Retina (tissue), 1 donor: Measurements from ENCODE around the gene CCT7.
"Not testable (repeated sequence)": the region's sequence is repeated elsewhere in the genome, so short reads cannot be mapped to it uniquely, and the experiment has no call there.

Experiments used
- DNase-seq: peaks from one replicate; pipeline ENCODE4 v3.0.0-alpha.2; 2016

Gene CCT7

DNA sequence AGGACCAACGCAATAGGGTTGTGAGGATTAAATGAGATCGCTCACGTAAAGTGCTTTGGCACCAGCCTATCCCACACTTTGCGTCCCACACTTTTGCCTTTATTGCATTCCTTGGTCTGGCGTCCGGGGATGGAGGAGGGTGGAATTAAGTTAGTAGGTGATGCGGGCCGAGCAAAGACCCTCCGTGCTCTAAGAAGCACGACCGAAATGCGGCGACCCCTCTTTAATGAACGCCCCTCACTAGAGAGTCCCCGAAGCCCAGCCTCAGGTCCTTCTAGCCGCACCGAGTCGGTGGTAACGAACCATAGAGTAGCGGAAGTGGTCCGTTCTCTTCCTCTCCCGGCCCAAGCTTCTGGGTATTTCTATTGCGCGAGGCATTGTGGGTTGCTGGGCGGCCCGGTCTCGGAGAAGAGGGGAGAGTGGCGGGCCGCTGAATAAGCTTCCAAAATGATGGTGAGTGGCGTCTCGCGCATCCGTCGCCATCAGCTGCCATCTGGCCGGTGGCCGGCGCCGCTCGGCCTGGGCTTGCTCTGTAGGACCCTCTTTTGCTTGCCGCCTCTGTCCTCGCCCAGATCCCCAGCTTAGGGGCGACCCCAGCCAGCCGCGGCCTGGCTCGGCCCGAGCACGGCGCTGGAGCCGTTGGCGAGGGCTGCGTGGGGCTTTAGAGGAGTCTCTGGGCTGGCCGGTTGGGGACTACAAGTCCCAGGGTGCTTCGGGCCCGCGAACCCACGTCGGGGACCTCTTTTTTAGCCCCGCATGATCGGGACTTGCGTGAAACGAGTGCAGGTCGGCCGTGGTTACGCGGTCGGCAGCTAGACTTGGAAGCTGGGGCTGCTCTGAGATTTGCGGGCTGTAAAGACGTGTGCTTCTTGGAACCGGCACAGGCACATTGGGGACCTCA is at the start of gene CCT7:
TSS of gene CCT7 (plus strand) at position 377 of the 901 bp plus-strand sequence. CDS start at position 448, 71 bp downstream.
- DNase-seq: peak; percentile 98

DNA sequence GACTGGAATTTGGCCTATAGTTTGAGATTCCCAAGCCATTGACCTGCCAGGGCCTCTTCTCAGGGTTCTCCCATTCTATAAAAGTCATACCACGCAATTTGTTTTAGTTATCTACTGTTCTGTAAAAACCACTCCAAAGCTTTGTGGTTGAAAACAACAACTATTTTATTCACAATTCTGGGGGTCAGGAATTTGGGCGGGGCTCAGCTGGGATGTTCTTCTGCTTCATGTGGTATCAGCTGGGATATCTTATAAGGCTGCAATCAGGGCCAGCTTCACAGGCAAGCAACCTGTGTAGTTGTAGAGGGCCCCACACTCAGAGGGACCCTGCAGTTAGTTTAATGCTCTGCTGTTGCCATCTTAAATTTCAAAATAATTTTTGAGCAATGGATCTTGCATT is 48.1 kb upstream of the CCT7 start:
- no peak for DNase-seq

DNA sequence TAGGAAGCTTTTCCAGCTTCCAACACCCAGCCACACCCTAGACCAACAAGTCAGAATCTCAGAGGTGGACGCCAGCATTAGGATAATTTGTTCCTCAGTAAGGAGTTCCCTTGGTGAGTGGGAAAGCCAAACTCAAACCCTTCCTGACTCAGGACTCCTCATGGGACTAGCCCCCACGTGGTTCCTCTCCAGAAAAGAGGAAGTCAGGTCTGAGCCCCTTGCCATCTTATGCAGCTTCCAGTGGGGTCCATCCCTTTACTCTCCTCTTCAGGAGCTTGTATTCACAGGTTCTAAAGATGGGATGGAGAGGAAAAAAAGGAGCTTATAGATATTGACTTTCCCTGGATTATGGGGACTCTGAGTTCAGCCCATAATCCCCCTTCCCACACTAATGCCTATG is 46.6 kb upstream of the CCT7 start:
- no peak for DNase-seq

DNA sequence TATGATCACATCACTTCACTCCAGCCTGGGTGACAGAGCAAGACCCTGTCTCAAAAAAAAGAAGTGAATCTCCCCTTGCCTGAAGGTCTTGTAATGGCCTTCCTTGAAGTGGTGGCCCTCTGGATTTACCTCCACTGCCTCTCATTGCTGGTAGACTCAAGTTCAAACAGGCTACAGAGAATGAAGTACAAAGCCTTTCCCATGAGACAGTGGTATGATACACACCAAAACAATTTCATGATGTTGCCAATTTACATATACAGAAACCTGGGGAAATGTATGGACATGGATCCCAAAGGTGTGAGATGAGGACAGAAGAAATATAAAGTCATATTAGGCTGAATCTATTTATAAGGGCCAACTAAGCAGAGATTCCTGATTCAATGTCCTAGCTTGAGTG is 36.5 kb upstream of the CCT7 start:
- DNase-seq: no peak

DNA sequence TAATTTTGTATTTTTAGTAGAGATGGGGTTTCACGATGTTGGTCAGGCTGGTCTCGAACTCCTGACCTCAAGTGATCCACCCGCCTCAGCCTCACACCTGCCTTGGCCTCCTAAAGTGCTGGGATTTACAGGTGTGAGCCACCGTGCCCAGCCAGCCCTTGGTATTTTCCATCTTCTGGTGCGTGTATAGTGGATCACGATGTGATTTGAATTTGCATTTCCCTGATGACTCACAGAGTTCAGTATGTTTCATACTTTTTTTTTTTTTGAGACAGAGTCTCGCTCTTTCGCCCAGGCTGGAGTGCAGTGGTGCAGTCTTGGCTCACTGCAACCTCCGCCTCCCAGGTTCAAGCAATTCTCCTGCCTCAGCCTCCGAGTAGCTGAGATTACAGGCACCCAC is 33.8 kb upstream of the CCT7 start:
- not testable (repeated sequence) for DNase-seq

DNA sequence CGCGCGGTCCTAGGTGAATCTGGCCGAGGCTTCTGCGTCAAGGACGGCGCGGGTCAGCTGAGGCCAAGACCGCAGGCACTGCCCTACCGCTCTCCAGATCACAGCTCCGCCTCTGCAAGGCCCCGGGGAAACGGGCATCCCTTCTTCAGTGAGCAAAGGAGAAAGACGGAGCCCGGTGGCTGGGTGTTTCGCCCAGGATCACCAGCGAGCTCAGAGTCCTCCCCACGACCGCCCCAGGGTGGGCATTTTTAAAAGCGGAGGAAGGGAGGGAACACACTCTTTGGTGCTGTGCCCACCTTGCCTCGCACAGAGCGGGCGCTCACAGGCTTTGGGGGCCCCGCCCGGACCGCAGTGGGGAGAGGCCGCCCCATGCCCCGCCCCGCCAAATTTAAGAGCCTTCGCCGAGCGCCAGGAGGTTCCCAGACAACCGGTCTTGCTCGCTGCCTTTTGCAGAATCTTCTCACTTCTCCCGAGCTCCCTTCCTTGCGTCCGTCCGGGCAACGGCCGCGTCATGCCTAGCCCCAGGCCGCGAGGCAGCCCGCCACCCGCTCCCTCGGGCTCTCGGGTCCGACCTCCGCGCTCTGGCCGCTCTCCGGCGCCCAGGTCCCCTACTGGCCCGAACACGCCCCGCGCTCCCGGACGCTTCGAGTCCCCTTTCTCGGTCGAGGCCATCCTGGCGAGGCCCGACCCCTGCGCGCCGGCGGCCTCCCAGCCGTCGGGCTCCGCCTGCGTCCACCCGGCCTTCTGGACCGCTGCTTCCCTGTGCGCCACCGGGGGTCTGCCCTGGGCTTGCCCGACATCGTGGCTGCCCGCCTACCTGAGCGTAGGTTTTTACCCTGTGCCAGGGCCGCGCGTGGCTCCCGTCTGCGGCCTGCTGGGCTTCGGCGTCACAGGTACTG is 31.7 kb upstream of the CCT7 start, which contains the start of gene NOTO:
TSS of gene NOTO (plus strand) at position 419 of the 899 bp plus-strand sequence. CDS start at position 512, 93 bp downstream.
- peak; percentile 74 for DNase-seq

DNA sequence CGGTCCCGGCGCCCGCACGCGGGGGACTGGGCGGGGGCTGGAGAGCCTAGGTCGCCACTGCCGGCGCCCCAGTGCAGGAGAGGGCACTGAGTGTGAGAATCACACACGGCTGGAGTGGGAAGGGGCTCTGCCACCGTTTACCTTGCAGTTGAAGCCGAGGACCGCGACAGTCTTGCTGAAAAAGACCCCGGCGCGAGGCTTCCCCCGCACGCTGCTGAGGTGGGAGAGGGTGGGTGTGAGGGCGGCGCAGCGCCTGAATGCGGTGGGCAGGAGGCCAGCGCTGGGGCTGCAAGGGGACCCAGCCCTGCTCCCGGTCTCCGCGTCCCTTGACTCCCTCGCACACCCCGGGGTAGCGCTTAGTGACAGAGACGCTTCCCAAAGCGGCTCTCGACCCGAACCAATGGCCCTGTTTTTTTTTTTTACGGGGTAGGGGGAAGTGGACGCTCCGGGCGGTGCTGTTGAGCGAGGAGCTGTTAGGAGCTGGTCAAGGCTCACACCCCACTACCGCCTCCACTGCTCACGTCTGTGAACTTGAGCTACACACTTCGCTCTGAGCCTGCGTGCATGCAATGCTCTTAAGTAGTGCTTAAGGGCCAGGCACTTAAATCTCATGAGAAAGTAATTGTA is 30.9 kb upstream of the CCT7 start:
- DNase-seq: peak; percentile 58

DNA sequence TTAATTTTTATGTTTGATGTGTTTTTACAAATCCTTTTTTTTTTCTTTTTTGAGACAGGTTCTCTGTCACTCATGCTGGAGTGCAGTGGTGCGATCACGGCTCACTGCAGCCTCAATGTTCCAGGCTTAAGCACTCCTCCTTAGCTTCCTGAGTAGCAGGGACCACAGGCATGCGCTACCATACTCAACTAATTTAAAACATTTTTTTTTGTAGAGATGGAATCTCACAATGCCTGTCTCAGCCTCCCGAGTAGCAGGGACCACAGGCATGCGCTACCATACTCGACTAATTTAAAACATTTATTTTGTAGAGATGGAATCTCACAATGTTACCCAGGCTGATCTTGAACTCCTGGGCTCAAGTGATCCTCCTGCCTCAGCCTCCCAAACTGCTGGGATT is 28.5 kb upstream of the CCT7 start:
- no peak for DNase-seq

DNA sequence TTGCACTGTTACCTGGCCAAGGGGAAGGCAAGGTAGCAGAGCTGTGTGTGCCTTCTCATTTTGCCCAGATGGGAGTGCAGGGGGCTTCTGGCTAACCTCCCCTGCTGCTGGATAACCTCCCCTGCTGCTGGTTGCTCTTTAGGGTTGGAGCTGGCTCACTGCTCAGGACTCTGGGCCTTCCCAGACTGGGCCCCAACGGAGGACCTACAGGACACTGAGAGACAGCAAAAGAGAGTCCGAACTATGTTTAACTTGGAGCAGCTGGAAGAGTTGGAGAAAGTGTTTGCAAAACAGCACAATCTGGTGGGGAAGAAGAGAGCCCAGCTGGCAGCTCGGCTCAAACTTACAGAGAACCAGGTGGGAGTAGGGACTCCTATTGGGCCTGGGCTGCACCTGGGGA is 25.9 kb upstream of the CCT7 start:
- no peak for DNase-seq

DNA sequence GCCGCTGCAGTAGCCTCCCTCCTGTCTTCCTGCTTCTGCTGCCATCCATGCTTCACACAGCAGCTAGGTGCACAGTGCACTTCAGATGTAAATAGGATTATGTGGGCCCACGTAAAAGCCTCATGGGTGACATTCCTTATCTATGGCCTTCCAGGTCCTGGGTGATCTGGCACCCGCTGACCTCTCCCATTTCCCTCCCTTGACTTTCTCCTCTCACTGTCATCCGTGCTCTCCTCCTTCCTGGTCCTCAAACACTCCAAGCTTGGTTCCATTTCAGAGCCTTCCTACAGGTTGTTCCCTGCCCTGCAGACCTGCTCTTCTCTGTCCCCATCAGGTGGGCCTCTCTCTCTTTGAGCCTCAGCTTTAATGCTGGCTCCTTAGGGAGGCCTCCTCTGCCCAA is 24.1 kb upstream of the CCT7 start:
- DNase-seq: no peak

DNA sequence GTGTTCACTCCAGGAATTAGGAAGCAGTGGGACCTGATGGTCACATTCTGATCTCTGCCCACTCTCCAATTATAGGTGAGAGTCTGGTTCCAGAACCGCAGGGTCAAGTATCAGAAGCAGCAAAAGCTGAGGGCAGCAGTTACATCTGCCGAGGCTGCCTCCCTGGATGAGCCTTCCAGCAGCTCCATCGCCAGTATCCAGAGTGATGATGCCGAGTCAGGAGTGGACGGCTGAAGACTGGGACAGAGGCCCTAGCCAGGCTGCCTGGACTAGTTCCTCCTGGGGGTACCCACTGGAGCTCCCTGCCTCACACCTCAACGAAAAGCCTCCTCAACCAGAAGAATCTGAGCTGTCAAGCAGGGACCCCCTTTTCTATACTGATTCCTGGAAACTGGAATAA is 23.4 kb upstream of the CCT7 start:
- DNase-seq: no peak

DNA sequence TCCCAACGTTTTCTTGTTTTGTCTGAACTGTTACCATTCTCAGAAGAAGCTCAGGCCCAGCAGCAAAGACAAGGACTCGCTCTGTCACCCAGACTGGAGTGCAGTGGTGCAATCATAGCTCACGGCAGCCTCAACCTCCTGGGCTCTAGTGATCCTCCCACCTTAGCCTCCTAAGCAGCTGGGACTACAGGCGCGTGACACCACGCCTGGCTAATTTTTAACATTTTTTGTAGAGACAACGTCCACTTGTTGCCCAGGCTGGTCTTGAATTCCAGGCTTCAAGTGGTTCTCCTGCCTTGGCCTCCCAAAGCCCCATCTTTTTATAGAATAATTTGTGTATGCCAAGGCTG is 22.0 kb upstream of the CCT7 start:
- DNase-seq: no peak

DNA sequence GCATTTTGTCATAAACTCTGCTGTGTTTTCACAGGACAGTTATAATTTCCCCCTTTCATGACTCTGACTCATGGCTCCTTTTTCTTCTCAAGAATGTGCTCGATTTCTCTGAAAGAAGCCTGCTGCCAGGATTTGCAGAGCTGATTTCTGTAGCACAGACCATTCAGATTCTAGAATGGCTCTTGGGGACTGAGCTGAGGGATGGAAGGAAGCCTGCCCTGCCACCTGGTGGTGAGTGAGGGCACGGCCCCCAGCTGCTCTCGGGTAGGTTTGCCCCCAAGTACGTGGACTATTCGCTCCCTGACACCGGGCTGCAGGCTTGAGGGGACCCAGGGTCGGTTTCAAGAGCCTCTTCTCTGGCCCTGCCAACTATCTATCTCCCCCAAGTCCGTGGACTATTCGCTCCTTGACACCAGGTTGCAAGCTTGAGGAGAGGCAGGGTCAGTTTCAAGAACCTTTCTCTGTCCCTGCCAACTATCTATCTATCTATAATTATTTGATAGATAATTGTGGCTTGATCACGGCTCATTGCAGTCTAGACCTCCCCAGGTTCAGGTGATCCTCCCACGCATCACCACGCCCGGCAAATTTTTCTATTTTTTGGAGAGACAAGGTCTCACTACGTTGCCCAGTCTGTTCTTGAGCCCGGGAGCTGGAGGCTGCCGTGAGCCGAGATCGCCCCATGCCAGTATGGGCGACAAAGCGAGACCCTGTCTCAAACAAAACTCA is 21.5 kb upstream of the CCT7 start:
- peak; percentile 83 for DNase-seq

DNA sequence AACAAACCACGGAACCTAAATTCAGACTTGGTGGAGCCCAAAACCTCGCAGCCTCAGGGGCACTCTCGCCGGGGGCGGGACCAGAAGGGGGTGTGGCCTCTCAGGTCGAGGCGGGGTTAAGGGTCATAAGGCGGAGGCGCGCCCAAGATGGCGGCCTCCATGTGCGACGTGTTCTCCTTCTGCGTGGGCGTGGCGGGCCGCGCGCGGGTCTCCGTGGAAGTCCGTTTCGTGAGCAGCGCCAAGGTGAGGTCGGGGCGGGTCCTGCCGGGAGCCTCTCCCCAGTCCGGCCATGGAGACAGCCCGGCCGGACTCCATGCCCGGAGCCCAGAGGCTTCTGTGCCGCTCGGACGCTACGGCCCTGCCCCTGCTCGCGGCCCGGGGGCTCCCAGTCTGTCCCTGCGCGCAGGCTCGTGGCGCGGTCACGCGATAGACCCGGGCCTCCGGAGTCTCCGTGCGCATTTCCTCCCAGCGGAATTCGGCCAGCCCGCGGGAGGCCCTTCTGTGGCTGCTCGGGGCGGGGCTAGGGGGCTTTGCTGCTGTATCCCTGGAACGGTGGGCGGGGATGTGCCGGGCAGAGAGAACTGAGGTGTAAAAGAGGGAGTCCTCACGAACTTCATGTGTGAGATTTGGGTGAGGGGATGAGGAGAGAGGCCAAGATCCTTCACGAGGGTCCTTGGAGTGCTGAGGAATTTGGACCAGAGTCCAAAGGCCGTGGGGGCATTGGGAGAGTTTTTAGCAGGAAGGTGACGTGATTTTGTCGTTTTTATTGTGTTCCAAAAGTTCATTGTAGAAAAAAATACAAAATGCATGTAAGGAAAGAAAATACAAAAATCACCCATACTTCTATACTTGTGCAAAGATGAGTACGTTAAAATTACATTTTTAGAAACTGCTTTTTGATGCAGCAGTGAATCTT is 19.7 kb upstream of the CCT7 start, which contains the start of gene SMYD5:
TSS of gene SMYD5 (plus strand) at position 126 of the 916 bp plus-strand sequence. CDS start at position 148, 22 bp downstream.
- DNase-seq: peak; percentile 92

DNA sequence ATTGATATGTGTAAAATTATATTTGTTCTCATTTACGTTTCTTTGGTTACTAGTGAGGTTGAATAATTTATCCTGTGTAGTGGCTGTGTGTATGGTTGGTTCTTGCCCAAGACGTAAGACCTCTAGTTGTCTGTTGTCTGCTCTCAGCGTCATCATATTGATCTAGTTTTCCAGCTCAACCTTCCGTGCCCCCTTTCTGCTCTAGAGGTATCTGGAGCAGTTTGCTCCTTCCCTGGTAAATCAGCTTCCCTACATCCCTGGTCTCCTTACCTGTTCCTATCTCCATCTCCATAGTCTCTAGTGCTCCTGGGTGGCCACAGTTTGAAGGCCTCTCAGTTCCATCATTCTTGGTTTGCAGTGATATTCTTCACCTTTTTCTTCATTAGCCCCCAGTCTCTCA is 18.9 kb upstream of the CCT7 start:
- DNase-seq: peak; percentile 4

DNA sequence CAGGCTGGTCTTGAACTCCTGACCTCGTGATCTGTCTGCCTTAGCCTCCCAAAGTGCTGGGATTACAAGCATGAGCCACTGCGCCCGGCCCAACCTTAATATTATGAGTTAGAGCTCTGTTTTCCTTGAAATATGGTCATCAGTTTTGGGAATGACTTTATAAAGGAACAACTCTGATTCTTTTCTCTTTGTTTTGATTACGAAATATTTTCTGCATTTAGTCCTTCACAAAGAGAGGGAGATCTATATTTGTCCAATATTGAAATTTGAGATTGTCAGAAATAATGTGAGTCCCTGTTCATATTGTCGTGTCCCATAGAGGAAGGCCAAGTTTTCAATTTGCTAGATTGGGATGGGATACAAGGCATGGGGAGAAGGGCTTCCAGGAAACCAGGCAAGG is 16.9 kb upstream of the CCT7 start:
- no peak for DNase-seq

DNA sequence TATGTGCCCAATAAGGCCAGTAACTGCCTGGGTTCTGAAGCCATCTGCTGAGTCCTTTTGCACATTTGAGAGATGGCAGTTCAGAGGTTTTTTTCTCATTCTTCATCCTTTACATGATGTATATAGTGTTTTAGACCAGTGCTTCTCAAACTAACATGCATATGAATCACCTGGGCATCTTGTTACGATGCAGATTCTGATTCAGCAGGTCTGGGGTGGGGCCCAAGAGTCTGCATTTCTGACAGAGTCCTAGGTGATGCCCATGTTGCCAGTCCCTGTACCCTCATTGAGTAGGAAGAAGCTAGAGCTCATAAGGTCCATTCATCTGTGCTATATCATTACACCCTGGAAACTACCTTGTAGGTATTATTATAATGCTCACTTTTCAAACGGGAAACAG is 16.3 kb upstream of the CCT7 start:
- no peak for DNase-seq

DNA sequence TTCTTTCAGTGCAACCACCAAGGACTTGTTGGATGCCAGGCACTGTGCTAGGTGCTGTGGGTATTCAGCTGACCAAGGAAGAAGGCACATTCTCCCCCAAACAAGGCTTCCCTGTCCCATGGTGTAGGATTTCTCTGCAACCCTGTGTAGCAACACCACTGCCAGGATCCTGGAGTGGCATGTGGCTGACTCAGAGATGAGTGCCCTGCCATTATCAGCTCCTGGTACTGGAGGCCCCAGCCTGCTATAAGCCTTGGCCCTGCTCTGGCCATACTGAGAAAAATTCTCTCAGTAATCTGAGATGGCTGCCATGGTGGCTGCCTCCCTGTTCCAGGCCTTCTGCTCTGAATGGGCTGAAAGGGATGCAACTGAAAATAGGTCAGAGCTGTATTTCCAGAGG is 15.8 kb upstream of the CCT7 start:
- no peak for DNase-seq

DNA sequence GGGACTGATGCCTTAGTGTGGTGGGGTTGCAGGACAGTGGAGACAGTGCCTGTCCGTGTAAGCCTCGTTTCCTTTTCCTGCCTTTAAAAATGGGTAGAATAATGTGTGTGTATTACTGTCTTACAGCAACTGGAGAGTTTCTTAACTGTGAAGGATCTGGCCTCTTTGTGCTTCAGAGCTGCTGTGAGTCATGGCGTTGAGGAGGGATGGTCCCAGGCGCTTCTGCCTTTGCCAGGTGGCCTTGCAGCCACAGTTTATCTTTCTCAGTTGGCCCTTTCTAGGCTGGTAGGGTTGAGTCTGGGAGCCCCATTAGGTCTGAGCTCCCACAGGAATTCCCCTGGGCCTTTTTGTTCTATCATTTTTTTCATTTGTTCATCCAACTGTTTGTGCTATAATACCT is 10.3 kb upstream of the CCT7 start:
- no peak for DNase-seq

DNA sequence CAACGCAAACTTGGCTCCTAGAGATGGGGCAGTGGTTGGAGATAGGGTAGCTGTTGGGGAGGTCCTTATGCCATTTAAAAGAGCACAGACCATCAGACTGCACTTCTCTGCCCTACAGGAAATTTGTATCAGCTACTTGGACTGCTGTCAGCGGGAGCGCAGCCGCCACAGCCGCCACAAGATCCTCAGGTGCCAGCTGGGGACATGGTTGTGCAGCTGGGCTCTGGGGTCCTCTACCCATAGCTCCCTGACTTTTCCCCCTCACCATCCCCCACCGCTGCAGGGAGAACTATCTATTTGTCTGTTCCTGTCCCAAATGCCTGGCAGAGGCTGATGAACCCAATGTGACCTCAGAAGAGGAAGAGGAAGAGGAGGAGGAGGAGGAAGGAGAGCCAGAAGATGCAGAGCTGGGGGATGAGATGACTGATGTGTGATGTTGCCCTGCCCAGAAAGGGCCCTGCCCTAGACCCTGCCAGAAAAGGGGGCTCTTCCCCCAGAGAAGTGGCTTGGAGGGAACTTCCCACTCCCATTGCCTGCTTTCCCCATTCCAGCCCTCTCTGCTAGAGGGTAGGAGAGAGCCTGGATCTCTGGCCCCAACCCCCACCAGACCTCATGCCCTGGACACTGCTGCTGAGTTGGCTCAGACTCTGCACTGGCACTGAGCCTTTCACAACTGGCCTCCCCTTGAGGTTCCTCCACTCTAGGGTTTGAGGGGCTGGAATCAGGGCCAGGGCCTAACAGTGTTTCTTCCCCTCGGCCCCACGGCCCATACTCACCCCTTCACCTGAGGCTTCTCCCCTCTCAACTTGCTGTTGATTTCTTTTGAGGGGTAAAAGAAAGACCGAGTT is 8.4 kb upstream of the CCT7 start:
- no peak for DNase-seq
